Osteoblast (primary cell): ENCODE results near the gene RNF125. TPM values are rescaled to one million over a fixed set of nuclear protein-coding genes. Genes with fewer than 3 reads are reported as not detected.

Experiments used
- DNase-seq: peaks from one replicate; pipeline ENCODE4 v3.0.0; 2011; ENCODE audit warnings: low spot score, mixed read lengths; ENCODE audit not compliant: insufficient read length; ENCODE audit errors: missing footprints
- H2AFZ ChIP-seq: 2 replicates; pipeline ENCODE4 v1.6.0; 2011; ENCODE audit warnings: mild to moderate bottlenecking, low read length
- H3K27ac ChIP-seq: 2 replicates; pipeline ENCODE4 v1.5.1; 2011; ENCODE audit warnings: mild to moderate bottlenecking, low read depth, low read length, moderate library complexity
- H3K27me3 ChIP-seq: 2 replicates; pipeline ENCODE4 v1.6.0; 2012; ENCODE audit warnings: mild to moderate bottlenecking, control low read depth, inconsistent platforms, low read length, moderate library complexity; ENCODE audit not compliant: insufficient read depth
- H3K36me3 ChIP-seq: 2 replicates; pipeline ENCODE4 v1.5.1; 2011; ENCODE audit warnings: mild to moderate bottlenecking, low read length, control low read depth, moderate library complexity; ENCODE audit not compliant: insufficient read depth
- H3K4me1 ChIP-seq: 2 replicates; pipeline ENCODE4 v1.5.1; 2011; ENCODE audit warnings: mild to moderate bottlenecking, low read length, control low read depth, moderate library complexity; ENCODE audit not compliant: insufficient read depth
- H3K4me2 ChIP-seq: 2 replicates; pipeline ENCODE4 v1.6.0; 2011; ENCODE audit warnings: mild to moderate bottlenecking, low read length; ENCODE audit not compliant: insufficient read depth
- H3K4me3 ChIP-seq: fragments of 200-600 bp; sonication (generic); 3 replicates; pipeline ENCODE4 v1.5.1; 2012; ENCODE audit warnings: mild to moderate bottlenecking, low read length, inconsistent platforms; ENCODE audit not compliant: insufficient read depth
- H3K79me2 ChIP-seq: 2 replicates; pipeline ENCODE4 v1.6.0; 2012; ENCODE audit warnings: mild to moderate bottlenecking, low read length, control low read depth, inconsistent platforms; ENCODE audit not compliant: insufficient read depth
- H3K9me3 ChIP-seq: 2 replicates; pipeline ENCODE4 v1.5.1; 2011; ENCODE audit warnings: low read depth, low read length, control low read depth
- H4K20me1 ChIP-seq: 2 replicates; pipeline ENCODE4 v1.6.0; 2012; ENCODE audit warnings: mild to moderate bottlenecking, low read length, control low read depth; ENCODE audit not compliant: insufficient read depth
- total RNA-seq: library from RNA; depleted of rRNA; stranded (reverse); fragments of >200 nt; gene quantifications from 2 replicates; pipeline ENCODE4 v1.2.3, GENCODE V29; 2012
- TF ChIP-seq, protein P1 (sequence below): IDR thresholded peaks from 2 replicates; pipeline ENCODE4 v1.5.1; 2011; ENCODE audit warnings: mild to moderate bottlenecking, low read depth, low read length, moderate library complexity; ENCODE audit errors: extremely low read depth

Gene RNF125
- total RNA-seq, 1 donor, result under 0.01 TPM

DNA sequence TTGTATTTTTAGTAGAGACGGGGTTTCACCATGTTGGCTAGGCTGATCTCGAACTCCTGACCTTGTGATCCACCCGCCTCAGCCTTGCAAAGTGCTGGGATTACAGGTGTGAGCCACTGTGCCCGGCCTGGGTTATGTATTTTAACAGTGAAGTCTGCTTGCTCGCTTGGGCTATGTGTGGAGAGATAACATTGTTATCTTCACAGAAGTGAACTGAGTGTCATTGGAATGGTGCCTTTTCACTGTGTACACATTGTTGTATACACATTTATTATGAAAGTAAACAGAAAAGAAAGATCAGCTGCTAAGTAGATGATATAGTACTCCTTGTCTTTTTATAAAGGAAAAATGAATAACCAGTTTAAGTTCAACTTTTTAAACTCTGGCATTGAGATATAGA is 103.4 kb downstream of the RNF125 start:
- no peak for DNase-seq
- H4K20me1 ChIP-seq, result no peaks in the 10 kb centered on the region
- H3K4me3 ChIP-seq, result no peak overlapping the region
- H3K4me2 ChIP-seq, result no peak overlapping the region
- H3K4me1 ChIP-seq, result no peaks in the 10 kb centered on the region
- TF ChIP-seq, protein P1, sequence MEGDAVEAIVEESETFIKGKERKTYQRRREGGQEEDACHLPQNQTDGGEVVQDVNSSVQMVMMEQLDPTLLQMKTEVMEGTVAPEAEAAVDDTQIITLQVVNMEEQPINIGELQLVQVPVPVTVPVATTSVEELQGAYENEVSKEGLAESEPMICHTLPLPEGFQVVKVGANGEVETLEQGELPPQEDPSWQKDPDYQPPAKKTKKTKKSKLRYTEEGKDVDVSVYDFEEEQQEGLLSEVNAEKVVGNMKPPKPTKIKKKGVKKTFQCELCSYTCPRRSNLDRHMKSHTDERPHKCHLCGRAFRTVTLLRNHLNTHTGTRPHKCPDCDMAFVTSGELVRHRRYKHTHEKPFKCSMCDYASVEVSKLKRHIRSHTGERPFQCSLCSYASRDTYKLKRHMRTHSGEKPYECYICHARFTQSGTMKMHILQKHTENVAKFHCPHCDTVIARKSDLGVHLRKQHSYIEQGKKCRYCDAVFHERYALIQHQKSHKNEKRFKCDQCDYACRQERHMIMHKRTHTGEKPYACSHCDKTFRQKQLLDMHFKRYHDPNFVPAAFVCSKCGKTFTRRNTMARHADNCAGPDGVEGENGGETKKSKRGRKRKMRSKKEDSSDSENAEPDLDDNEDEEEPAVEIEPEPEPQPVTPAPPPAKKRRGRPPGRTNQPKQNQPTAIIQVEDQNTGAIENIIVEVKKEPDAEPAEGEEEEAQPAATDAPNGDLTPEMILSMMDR, result no peak
- H3K36me3 ChIP-seq, result peaks cover 8% of the 10 kb centered on the region
- H3K27me3 ChIP-seq, result no peaks in the 10 kb centered on the region
- no peak overlapping the region for H2AFZ ChIP-seq
- H3K27ac ChIP-seq, result no peak overlapping the region
- H3K9me3 ChIP-seq, result no peaks in the 10 kb centered on the region
- H3K79me2 ChIP-seq, result peaks cover 2% of the 10 kb centered on the region

Other genes starting within 250 kb of the RNF125 start
- 47.0 and 48.0 TPM in 2 replicates for gene TRAPPC8, start 75.7 kb upstream of the RNF125 start, total RNA-seq
- gene RNF138, start 73.0 kb downstream of the RNF125 start, total RNA-seq, result 21.4 and 22.1 TPM in 2 replicates
- not detected in 2 replicates for gene MEP1B, start 171.2 kb downstream of the RNF125 start, total RNA-seq